HG02763 (cell line): ENCODE results near the gene COBL.

Source experiments
- ATAC-seq: cut with Tn5 transposase; IDR thresholded peaks from one replicate; pipeline ENCODE4 v1.9.1; 2021; ENCODE audit warnings: mild to moderate bottlenecking, moderate library complexity; ENCODE audit not compliant: unreplicated experiment

COBL gene

GRCh38 chr7:51126813-51127617 lies 189.6 kb downstream of the COBL start:
- ATAC-seq = no peak

DNA sequence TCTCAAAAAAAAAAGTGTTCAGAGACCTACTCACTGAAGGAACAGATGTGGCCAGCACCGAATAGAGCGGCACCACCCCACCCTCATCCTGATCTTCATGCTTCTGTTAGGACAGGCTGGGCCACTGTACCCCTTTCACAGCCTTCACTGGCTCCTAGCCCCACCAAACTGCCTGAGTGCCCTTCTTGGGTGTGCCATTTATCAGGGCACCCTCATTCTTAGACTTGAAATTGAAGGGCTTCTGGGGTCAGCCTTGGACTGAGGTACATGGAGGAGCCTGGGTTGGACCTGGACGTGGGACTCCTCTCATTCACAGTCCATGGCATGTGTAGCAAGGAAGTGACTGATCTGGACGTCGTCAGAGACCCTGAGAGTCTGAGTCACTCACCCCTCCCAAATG lies 190.3 kb downstream of the COBL start:
- ATAC-seq = no peak

DNA sequence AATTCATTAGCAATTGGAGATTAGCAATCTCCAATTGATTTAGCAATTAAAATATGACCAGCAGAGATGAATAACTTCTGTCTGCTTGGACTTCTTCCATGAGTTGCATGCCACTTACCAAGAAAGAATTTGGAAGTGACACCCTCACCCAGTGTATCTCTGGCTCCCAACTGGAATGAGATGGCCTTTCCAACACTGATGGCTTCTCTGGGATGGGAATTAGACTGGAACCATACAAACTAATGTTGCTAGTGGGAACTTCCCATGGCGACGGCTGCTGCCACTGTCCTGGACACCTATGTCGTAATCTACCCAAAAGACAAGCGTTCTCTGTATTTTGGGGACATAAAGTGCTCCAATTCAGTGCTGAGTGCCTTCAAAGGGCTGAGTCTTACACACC lies 192.3 kb downstream of the COBL start:
- ATAC-seq = no peak

DNA sequence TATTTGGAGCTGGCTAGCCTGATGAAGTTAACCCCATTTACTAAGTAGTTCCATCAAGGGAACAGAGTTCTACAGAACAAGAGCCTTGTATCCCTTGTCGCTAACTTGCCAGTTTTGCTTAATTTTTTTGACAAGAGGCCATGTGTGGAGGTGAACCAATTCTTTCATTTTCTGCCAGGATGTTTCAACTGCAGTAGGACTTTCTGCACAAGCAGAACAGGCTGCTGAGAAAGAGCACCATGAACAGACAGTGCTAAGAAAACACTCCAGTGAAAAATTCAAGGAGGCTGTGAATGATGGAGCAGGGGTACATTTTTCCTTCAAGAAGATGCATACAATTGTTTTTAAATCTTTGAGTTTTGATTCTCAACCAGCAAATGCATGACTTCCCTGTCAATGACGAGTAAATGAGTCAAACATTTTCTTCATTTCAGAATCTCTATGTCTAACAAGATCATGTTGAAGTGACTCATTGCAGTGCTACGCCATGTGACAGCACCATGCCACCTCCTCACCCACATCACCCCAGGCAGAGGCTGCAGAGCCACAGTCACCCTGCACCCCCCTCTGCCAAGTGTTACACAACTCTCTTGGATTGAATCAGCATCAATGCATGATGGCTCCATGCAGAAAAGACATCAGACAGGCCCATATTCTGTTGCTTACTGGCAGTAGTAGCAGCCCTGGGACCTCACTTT lies 193.1 kb downstream of the COBL start:
- no peak for ATAC-seq

DNA sequence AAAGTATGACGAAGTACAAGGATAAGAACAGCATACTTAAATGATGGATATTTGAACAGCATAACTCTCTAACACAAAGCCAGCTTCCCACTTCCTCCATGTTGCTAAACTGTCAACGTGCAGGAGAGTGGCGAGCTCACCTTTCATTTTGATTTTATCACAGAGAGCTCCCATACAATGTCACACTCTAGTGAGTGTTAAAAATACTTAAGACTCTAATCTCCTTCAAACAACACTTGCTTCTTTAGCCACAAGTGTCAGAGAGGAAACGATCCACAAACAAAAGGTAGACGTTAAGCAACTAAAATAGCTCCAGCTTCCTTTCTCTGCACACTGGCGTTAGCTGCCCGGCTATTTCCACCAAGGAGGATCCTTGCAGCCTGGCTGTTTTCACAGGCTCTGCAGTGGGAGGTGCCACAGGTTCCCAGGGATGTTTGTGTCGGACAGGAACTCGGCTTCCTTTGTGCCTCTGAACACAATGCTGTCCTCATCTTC lies 194.6 kb downstream of the COBL start:
- ATAC-seq = no peak

DNA sequence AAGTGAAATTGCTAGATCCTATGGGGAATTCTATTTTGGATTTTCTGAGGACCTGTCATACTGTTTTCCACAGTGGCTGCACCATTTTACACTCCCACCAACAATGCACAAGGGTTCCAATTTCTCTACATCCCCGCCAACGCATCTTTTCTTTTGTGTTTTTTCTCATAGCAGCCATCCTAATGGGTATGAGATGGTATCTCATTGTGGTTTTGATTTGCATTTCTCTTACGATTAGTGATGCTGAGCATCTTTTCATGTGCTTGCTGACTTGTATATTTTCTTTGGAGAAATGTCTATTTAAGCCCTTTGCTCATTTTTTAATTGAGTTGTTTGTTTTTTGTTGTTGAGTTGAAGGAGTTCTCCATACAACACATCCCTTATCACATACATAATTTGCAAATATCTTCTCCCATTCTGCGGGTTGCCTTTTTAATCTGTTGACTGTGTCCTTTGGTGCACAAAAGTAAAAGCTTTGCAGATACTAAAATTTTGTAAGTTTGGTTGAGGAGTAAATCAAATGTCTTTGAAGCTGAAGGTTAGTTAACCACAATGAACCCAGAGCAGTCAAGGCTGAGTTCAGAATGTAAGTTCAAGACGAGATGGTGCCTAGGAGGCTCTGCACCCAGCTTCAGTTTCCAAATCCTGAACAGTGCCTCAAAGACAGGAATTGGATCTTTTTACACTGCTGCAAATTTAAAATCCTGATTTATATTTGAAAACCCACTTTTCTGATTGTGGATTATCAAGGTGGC lies 195.4 kb downstream of the COBL start:
- no peak for ATAC-seq

GRCh38 chr7:51118628-51119027 lies 198.0 kb downstream of the COBL start:
- ATAC-seq = no peak

DNA sequence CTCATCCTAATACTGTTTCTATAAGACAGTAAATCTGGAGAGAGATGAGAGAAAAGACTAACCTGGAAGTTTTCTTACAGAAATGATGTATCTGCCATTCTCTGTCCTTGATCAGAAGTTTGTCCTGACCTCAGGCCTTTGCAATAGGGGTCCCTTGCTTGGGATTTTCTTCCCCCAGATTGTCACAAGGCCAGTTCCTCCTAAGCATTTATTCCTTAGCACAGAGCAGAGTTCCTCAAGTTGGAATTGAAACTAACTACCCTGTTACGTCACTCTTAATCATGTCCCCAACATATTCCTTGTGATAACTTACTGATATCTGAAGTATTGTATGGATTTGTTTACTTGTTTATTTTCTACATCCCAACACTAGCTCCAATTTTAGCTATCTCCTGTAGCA lies 202.1 kb downstream of the COBL start:
- ATAC-seq = no peak

- no peak for ATAC-seq
These were observed 202.6 kb downstream of the COBL start for GRCh38 chr7:51113962-51114361.

DNA sequence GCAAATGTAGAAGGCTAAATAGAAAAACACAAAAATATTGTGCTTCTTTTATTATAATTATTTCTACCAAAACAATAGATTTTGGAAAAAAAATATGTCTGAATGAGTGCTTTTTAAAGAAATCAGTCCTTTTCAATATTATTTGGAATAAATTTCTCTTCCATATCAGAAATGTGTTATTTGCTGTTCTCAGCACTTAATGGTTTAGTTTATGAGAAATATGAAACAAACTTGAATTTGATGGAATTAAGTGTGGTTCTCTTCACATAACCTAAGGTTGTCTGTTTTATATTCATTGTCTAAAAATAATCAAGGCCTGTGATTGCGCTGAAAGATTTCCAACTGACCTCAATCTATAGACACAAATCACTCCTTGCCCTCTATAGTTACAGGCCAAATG lies 203.0 kb downstream of the COBL start:
- ATAC-seq = no peak

- no peak for ATAC-seq
These were observed 205.2 kb downstream of the COBL start for GRCh38 chr7:51111241-51111940.

- no peak for ATAC-seq
These were observed 208.5 kb downstream of the COBL start for GRCh38 chr7:51108134-51108533.

- no peak for ATAC-seq
These were observed 212.3 kb downstream of the COBL start for GRCh38 chr7:51104278-51104677.

DNA sequence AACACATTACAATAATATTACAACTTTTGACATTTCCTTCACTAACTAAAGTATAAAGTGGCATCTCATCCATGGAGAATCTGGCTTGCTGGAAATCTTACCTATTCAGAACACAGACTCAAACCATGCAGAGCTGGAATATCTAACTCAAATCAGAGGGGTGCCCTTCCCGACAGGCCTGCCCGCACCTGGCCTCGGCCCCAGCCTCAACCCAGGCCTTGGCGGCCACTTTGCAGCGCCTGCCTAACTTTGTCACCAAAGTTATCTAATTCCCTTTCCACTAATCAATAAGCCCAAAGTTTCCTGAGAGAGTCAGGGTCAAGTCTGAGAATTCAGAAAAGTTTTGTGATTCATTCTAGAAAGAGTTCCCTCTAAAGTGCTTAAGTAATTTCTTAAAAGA lies 212.9 kb downstream of the COBL start:
- no peak for ATAC-seq

GRCh38 chr7:51102828-51103227 lies 213.8 kb downstream of the COBL start:
- ATAC-seq = no peak

- no peak for ATAC-seq
These were observed 215.4 kb downstream of the COBL start for GRCh38 chr7:51101111-51101757.

- ATAC-seq = no peak
These were observed 226.2 kb downstream of the COBL start for GRCh38 chr7:51090411-51090810.

DNA sequence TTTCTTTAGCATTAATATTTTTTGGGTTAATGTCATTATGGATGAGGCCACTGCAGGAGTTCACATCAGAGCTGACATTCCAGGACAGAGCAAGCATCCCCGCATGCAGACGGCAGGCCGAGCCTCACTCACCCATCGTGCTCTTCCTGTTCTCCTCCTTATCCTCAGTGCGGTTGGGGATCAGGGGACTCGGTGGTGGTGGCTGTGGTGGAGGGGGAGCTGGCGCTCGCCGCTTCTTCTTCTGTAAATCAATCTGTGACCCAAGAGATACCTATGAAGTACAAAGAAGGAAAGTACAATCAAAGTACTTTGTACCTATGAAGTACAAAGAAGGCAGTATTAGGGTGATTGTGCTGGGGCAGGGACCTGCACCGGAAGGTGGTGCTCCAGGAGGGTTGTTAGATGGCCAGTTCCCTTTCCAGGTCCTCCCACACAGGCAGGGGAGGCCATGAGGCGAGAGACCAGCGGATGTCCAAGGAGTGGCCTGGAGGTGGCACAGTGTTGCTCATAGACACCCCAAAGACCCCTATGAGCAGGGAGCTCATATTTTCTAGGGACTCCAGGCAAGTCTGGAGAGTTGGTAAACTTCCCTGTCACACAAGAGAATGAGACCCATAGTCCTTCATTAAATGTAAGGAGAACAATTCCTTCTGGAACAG lies 231.4 kb downstream of the COBL start:
- no peak for ATAC-seq

DNA sequence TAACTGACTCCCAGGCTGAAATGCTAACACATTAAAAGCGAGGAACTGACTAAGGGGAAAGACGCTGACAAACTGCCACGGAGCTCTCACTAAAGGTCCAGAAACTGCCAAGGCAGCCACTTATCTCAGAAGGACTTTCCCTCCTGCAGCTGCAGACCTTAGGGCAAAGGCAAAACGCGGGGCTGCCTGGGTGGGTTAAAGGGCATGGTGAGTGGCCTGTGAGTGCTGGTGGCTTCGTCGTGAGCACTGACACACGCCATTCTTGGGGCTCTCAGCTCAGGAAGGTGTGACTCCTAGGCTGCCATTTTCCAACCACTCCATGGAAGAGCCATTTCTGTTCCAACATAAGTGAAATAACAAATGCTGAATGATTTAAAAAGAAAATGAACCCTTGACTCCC lies 232.5 kb downstream of the COBL start:
- no peak for ATAC-seq

DNA sequence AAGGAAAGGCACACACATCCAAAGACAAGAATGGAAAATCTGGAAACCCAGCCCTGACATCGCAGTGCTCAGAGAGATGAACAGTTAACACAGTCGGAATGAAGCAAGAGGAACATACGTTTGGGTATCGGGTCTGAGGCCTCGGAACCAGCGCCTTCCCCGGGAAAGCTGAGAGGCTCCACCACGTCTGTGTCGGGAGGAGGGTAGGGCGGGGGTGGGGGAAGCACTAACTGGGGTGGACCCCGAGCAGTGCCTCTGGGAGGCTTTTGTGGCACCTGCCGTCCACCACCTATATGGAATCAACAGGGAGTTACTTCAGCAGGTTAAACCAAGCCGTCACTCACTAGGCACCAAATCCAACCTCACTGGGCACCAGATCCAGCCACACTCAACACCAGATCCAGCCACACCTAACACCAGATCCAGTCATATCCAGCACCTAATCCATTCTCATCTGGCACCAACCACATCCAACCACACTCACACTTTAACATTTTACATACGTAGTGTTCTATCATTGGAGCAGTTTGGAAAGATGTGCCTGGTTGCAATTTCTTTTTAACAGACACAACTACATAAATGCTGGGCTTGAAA lies 233.6 kb downstream of the COBL start:
- ATAC-seq = no peak
